ENCODE results near the gene CUEDC2.
A peak's percentile ranks its signal among the peaks of the same experiment; 100 is the strongest.

Gene CUEDC2

GRCh38 chr10:102397222-102398171 is 34.9 kb downstream of the CUEDC2 start:
- no peaks in the 10 kb centered on the region for H3K27me3 ChIP-seq (replicated peaks; ENCODE audit: control insufficient read depth, insufficient read depth, low read length)
- TF ChIP-seq, protein P1, sequence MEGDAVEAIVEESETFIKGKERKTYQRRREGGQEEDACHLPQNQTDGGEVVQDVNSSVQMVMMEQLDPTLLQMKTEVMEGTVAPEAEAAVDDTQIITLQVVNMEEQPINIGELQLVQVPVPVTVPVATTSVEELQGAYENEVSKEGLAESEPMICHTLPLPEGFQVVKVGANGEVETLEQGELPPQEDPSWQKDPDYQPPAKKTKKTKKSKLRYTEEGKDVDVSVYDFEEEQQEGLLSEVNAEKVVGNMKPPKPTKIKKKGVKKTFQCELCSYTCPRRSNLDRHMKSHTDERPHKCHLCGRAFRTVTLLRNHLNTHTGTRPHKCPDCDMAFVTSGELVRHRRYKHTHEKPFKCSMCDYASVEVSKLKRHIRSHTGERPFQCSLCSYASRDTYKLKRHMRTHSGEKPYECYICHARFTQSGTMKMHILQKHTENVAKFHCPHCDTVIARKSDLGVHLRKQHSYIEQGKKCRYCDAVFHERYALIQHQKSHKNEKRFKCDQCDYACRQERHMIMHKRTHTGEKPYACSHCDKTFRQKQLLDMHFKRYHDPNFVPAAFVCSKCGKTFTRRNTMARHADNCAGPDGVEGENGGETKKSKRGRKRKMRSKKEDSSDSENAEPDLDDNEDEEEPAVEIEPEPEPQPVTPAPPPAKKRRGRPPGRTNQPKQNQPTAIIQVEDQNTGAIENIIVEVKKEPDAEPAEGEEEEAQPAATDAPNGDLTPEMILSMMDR (IDR thresholded peaks at IDR 0.05; ENCODE audit: insufficient read depth, low read length, poor library complexity, severe bottlenecking): no peak
- H3K36me3 ChIP-seq (ENCODE audit: control insufficient read depth, insufficient read depth, low read length): peaks cover 46% of the 10 kb centered on the region
- H3K4me3 ChIP-seq (replicated peaks; ENCODE audit: low read depth, low read length): peak overlapping the region; percentile 95
- no peak for DNase-seq (ENCODE audit: extremely low read depth, insufficient read length)

GRCh38 chr10:102396730-102397151 is 35.6 kb downstream of the CUEDC2 start:
- Histone ChIP-seq H3K36me3 (ENCODE audit: control insufficient read depth, insufficient read depth, low read length) (peaks cover 40% of the 10 kb centered on the region), H3K27me3 (replicated peaks; ENCODE audit: control insufficient read depth, insufficient read depth, low read length) (no peaks in the 10 kb centered on the region), H3K4me3 (replicated peaks; ENCODE audit: low read depth, low read length) (peak overlapping the region; percentile 95)
- TF ChIP-seq, protein P1 (IDR thresholded peaks at IDR 0.05; ENCODE audit: insufficient read depth, low read length, poor library complexity, severe bottlenecking): no peak
- no peak for DNase-seq (ENCODE audit: extremely low read depth, insufficient read length)

- TF ChIP-seq, protein P1 (IDR thresholded peaks at IDR 0.05; ENCODE audit: insufficient read depth, low read length, poor library complexity, severe bottlenecking): no peak
- Histone ChIP-seq H3K4me3 (replicated peaks; ENCODE audit: low read depth, low read length) (peak overlapping the region; percentile 95), H3K27me3 (replicated peaks; ENCODE audit: control insufficient read depth, insufficient read depth, low read length) (no peaks in the 10 kb centered on the region), H3K36me3 (ENCODE audit: control insufficient read depth, insufficient read depth, low read length) (peaks cover 35% of the 10 kb centered on the region)
- DNase-seq (ENCODE audit: extremely low read depth, insufficient read length): no peak
Observed at GRCh38 chr10:102396317-102396650, 36.1 kb downstream of the CUEDC2 start.

- DNase-seq (ENCODE audit: extremely low read depth, insufficient read length): peak; percentile 93
- Histone ChIP-seq H3K4me3 (replicated peaks; ENCODE audit: low read depth, low read length) (peak within 1 kb of the TSS; percentile 95), H3K27me3 (replicated peaks; ENCODE audit: control insufficient read depth, insufficient read depth, low read length) (no peaks in the 10 kb centered on the region), H3K36me3 (ENCODE audit: control insufficient read depth, insufficient read depth, low read length) (peaks cover 29% of the 10 kb centered on the region)
- TF ChIP-seq, protein P1 (IDR thresholded peaks at IDR 0.05; ENCODE audit: insufficient read depth, low read length, poor library complexity, severe bottlenecking): no peak
Observed at GRCh38 chr10:102395400-102396316, 36.7 kb downstream of the CUEDC2 start, which contains the start of gene NFKB2. Gene NFKB2 (plus strand): TSS chr10:102395705. CDS start chr10:102395960, 255 bp downstream.

DNA sequence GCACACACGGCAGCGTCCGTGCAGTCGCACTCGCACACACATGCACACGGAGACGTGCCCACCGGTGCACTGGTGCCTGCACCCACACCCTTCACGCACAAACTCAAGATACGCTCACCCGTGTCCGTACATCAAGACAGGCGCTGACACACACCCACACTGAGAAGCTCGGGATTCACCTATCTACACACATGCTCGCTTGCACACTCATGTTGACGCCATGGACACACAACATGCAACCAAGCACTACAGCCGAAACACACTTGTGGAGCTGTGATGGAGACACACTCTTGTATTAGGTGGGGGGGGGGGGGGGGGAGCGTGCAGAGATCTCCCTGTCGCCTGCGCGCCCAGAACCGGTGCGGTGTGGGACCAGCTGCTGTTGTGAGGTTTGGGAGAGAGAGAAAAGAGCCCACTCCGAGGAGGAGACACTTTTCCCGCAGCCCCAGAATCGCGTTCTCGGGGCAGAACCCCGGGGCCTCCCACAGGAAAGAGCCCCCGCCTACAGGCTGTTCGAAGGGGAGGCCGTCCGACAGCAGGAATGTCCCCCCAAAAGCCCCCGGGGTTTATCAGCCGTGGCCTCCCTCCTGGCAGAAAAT is 37.5 kb downstream of the CUEDC2 start:
- peaks cover 21% of the 10 kb centered on the region for H3K36me3 ChIP-seq (ENCODE audit: control insufficient read depth, insufficient read depth, low read length)
- TF ChIP-seq, protein P1 (IDR thresholded peaks at IDR 0.05; ENCODE audit: insufficient read depth, low read length, poor library complexity, severe bottlenecking): no peak
- H3K27me3 ChIP-seq (replicated peaks; ENCODE audit: control insufficient read depth, insufficient read depth, low read length): no peaks in the 10 kb centered on the region
- peak overlapping the region; percentile 95 for H3K4me3 ChIP-seq (replicated peaks; ENCODE audit: low read depth, low read length)
- no peak for DNase-seq (ENCODE audit: extremely low read depth, insufficient read length)
